SU-DHL-6 (cell line): Measurements from ENCODE around the gene CAMSAP3.

Experiments
- H2AFZ ChIP-seq: fragments of 200-600 bp; sonication (generic); 2 replicates; pipeline ENCODE4 v1.6.1; 2014; ENCODE audit warnings: low read depth, mild to moderate bottlenecking, moderate library complexity, mixed read lengths, antibody characterized with exemption, low read length; ENCODE audit not compliant: severe bottlenecking
- H3F3A ChIP-seq: fragments of 200-600 bp; shearing (Covaris generic); 2 replicates; pipeline ENCODE4 v1.6.0; 2016; ENCODE audit warnings: antibody characterized with exemption, mild to moderate bottlenecking; ENCODE audit not compliant: insufficient read depth
- H3K27ac ChIP-seq: fragments of 200-600 bp; sonication (generic); 2 replicates; pipeline ENCODE4 v1.5.1; 2016; ENCODE audit warnings: low read depth, mild to moderate bottlenecking, low read length, moderate library complexity, mixed read lengths
- H3K27me3 ChIP-seq: fragments of 200-600 bp; sonication (generic), shearing (Covaris generic); 2 replicates; pipeline ENCODE4 v1.6.0; 2014; ENCODE audit warnings: mild to moderate bottlenecking, low read length
- H3K36me3 ChIP-seq: fragments of 200-600 bp; sonication (generic); 2 replicates; pipeline ENCODE4 v1.6.1; 2014; ENCODE audit warnings: mild to moderate bottlenecking, low read length, mixed read lengths
- H3K4me2 ChIP-seq: fragments of 300-600, 200-600 bp; shearing (Covaris generic), sonication (generic); 2 replicates; pipeline ENCODE4 v1.6.0; 2014; ENCODE audit warnings: low read length, low read depth, mild to moderate bottlenecking; ENCODE audit not compliant: poor library complexity, severe bottlenecking
- H3K4me3 ChIP-seq: fragments of 200-600 bp; sonication (generic); 2 replicates; pipeline ENCODE4 v1.5.1; 2014; ENCODE audit warnings: antibody characterized with exemption, low read length, mild to moderate bottlenecking, mixed read lengths; ENCODE audit not compliant: insufficient read depth, poor library complexity, severe bottlenecking
- H3K79me2 ChIP-seq: fragments of 200-600 bp; sonication (generic); 2 replicates; pipeline ENCODE4 v1.6.1; 2014; ENCODE audit warnings: mild to moderate bottlenecking, low read length, moderate library complexity; ENCODE audit not compliant: insufficient read depth
- H3K9ac ChIP-seq: fragments of 200-600 bp; sonication (generic); 2 replicates; pipeline ENCODE4 v1.7.0; 2014; ENCODE audit warnings: mild to moderate bottlenecking, low read length
- H3K9me2 ChIP-seq: fragments of 200-600 bp; sonication (generic); replicated peaks from 2 replicates; pipeline ENCODE4 v1.6.1; 2014; ENCODE audit warnings: low read length; ENCODE audit not compliant: insufficient read depth
- H3K9me3 ChIP-seq: fragments of 200-600 bp; sonication (generic); 2 replicates; pipeline ENCODE4 v1.6.1; 2014; ENCODE audit warnings: low read length, mixed read lengths; ENCODE audit not compliant: insufficient read depth
- H4K20me1 ChIP-seq: fragments of 200-600 bp; sonication (generic); 2 replicates; pipeline ENCODE4 v1.6.1; 2014; ENCODE audit warnings: low read depth, mild to moderate bottlenecking, antibody characterized with exemption, low read length, moderate library complexity, mixed read lengths
- CTCF ChIP-seq: fragments of 200-600 bp; sonication (generic); IDR thresholded peaks from one replicate; pipeline ENCODE4 v1.5.1; 2017; ENCODE audit warnings: antibody characterized with exemption, mild to moderate bottlenecking, low read length, moderate library complexity; ENCODE audit not compliant: insufficient read depth, poor library complexity, severe bottlenecking
- EZH2phosphoT487 ChIP-seq: fragments of 200-600 bp; sonication (generic), shearing (Covaris generic); conservative IDR thresholded peaks from 2 replicates; pipeline ENCODE4 v1.6.1; 2018; ENCODE audit warnings: mild to moderate bottlenecking, antibody characterized with exemption, low read length, moderate library complexity, mixed read lengths

The CAMSAP3 gene

GRCh38 chr19:7619671-7620441 lies 24.2 kb downstream of the CAMSAP3 start:
- Histone ChIP-seq H3K79me2 (no peaks in the 10 kb centered on the region), H3K9ac (no peak overlapping the region), H3K9me3 (no peaks in the 10 kb centered on the region), H3F3A (no peaks in the 10 kb centered on the region), H3K27ac (no peak overlapping the region), H3K27me3 (no peaks in the 10 kb centered on the region), H3K4me2 (no peak overlapping the region), H2AFZ (no peak overlapping the region), H4K20me1 (no peaks in the 10 kb centered on the region), H3K36me3 (no peaks in the 10 kb centered on the region), H3K4me3 (no peak overlapping the region), H3K9me2 (no peaks in the 10 kb centered on the region)
- TF ChIP-seq CTCF (no peak), EZH2phosphoT487 (no peak)

GRCh38 chr19:7620442-7621412 lies 25.1 kb downstream of the CAMSAP3 start:
- Histone ChIP-seq H3K9me2 (no peaks in the 10 kb centered on the region), H4K20me1 (no peaks in the 10 kb centered on the region), H3K9ac (no peak overlapping the region), H3K36me3 (no peaks in the 10 kb centered on the region), H3K4me3 (no peak overlapping the region), H3K9me3 (no peaks in the 10 kb centered on the region), H3K27me3 (no peaks in the 10 kb centered on the region), H3K79me2 (no peaks in the 10 kb centered on the region), H3K27ac (no peak overlapping the region), H2AFZ (no peak overlapping the region), H3F3A (no peaks in the 10 kb centered on the region), H3K4me2 (no peak overlapping the region)
- TF ChIP-seq EZH2phosphoT487 (no peak), CTCF (no peak)

- H3K27ac ChIP-seq, result no peak overlapping the region
- H3F3A ChIP-seq, result no peaks in the 10 kb centered on the region
- no peak overlapping the region for H3K4me3 ChIP-seq
- H3K36me3 ChIP-seq, result no peaks in the 10 kb centered on the region
- H3K9ac ChIP-seq, result no peak overlapping the region
- no peak for TF ChIP-seq EZH2phosphoT487
- no peak for TF ChIP-seq CTCF
- H2AFZ ChIP-seq, result no peak overlapping the region
- H3K27me3 ChIP-seq, result no peaks in the 10 kb centered on the region
- H3K4me2 ChIP-seq, result no peak overlapping the region
- H3K9me3 ChIP-seq, result no peaks in the 10 kb centered on the region
- H4K20me1 ChIP-seq, result no peaks in the 10 kb centered on the region
- no peaks in the 10 kb centered on the region for H3K9me2 ChIP-seq
- H3K79me2 ChIP-seq, result peaks cover 17% of the 10 kb centered on the region
Measured at GRCh38 chr19:7622933-7623685, 27.4 kb downstream of the CAMSAP3 start.
